Activated CD4-positive, alpha-beta T cell treated with anti-CD3 and anti-CD28 coated beads, Interleukin-2, amount 50 U/mL, for 4 hours (primary cell): ENCODE results near the gene DNAL1.
"Not testable (repeated sequence)": the region's sequence is repeated elsewhere in the genome, so short reads cannot be mapped to it uniquely, and the experiment has no call there.

ENCODE experiments used
- DNase-seq, 2 experiments: peaks; one replicate each; pipeline ENCODE4 v3.0.0-alpha.2; 2020

DNAL1 gene

GRCh38 chr14:73645248-73645610 is 443 bp downstream of the DNAL1 start:
- DNase-seq: no peak

DNA sequence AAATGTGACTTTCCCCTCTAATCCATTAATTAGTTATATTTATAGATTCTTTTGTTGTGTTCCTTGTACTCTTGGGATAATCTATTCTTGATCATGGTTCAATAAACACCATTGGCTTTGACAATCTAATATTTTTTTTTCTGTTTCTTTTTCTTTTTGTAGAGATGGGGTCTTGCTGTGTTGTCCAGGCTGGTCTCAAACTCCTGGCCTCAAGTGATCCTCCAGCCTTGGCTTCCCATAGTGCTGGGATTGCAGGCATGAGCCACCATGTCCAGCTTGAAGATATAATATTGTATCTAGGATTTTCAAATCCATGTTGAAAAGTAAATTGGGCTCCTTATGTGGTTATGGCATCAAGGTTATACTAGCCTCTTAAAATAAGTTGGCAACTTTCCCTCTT is 6.2 kb downstream of the DNAL1 start:
- no peak for DNase-seq

GRCh38 chr14:73655851-73656250 is 11.1 kb downstream of the DNAL1 start:
- DNase-seq: no peak

DNA sequence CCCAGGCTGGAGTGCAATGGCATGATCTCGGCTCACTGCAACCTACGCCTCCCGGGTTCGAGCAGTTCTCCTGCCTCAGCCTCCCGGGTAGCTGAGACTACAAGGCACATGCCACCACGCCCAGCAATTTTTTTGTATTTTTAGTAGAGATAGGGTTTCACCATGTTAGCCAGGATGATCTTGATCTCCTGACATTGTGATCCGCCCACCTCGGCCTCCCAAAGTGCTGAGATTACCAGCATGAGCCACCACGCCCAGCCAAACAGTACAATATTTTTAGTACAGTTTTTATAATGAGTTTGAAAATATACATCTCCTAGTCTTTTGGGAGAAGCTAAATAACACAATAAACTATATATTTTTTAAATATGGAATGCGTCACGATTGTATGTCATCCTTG is 14.4 kb downstream of the DNAL1 start:
- not testable (repeated sequence) for DNase-seq

DNA sequence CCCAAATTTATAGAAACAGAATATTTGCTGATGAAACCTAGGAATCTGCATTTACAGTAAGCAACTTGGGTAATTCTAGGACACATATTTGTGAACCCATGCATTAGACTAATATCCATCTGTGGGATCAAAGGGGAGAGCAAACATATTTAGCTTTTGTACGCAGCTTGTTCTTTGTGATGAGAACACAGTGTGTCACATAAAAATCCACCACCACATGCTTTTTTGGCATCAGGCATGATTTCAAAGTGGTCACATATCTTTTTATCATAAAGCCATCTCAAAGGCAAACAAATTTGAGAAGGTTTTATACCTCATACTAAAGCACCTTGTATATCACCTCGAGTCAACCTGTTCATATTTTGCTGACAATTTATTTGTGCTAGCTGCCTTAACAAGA is 15.7 kb downstream of the DNAL1 start:
- DNase-seq: no peak

GRCh38 chr14:73661872-73662271 is 17.1 kb downstream of the DNAL1 start:
- no peak for DNase-seq

- no peak for DNase-seq
Measured at GRCh38 chr14:73662487-73662943, 17.7 kb downstream of the DNAL1 start.

DNA sequence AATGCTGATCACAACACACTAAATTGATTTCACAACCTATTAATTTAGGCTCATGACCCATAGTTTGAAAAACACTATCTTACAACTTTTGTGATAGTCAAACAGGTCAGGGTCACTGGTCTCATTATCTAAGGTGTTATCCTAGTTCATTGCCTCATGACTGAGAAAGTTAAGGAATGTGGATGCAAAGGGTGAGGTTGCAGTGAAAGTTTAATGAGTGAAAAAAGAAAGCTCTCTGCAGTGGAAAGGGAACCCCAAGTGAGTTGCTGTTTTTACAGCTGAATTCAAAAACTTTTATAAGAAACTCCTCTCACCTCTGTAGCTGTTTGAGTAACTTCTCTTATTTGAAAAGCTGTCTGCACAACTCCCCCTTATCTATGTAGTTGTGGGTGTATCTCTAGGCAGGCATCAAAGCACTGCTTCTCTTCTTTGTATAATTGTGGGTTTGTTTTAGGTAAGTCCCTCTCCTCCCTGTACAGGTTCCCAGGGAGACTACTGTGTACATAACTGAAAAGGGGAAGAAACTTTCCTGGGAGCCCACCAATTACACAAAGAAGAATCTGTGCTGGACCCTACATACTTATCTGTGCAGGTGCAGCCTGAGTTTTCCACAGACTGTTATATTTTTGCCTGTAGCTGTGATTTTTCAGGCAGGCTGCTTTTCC is 18.9 kb downstream of the DNAL1 start:
- DNase-seq: no peak

DNA sequence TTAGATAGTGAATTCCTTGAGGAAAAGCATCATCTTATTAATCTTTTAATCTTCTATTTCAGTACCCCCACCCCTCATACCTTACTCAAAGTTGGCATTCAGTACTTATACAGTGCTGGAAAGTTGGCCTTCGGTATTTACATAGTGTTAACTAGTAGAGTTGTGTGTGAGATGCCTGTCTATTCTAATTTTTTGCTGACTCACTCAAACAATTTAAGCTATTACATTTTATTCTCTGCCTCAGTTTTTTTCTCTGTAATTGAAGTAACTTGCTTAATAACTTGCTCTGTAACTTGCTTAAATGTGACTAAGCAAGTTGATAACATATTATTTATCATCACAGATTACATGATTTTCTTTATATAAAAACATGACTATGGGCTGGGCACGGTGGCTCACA is 20.3 kb downstream of the DNAL1 start:
- no peak for DNase-seq

GRCh38 chr14:73666583-73666982 is 21.8 kb downstream of the DNAL1 start:
- DNase-seq: no peak

- no peak for DNase-seq
Measured at GRCh38 chr14:73667854-73668253, 23.1 kb downstream of the DNAL1 start.

DNA sequence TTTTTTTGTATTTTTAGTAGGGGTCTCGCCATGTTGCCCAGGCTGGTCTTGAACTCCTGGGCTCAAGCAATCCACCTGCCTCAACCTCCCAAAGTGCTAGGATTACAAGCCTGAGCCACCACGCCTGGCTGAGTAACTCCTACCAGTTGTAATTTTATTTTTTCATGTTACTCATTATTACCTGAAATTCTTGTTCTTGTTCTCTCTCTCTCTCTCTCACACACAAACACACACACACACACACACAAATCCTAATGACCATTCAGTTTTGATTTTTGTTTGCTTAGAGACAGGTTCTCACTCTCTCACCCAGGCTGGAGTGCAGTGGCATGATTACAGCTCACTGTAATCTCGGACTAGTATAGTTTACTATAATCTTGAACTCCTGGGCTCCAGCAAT is 30.2 kb downstream of the DNAL1 start:
- DNase-seq: no peak

DNA sequence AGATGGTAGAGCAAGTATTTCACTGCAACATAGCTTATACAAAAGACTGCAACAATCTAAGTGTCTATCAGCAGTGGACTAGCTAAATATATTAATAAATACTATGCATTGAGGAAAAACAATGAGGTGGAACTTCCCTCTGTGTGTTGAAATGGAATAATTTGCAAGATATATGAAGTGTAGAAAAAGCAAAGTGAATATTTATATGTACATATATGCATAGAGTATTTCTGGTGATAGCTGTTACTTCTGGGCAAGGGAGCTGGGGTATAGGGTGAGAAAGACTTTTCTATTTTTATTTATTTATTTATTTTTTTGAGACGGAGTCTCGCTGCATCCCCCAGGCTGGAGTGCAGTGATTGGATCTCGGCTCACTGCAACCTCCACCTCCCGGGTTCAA is 33.9 kb downstream of the DNAL1 start:
- no peak for DNase-seq

GRCh38 chr14:73680821-73681220 is 36.0 kb downstream of the DNAL1 start:
- DNase-seq: no peak

DNA sequence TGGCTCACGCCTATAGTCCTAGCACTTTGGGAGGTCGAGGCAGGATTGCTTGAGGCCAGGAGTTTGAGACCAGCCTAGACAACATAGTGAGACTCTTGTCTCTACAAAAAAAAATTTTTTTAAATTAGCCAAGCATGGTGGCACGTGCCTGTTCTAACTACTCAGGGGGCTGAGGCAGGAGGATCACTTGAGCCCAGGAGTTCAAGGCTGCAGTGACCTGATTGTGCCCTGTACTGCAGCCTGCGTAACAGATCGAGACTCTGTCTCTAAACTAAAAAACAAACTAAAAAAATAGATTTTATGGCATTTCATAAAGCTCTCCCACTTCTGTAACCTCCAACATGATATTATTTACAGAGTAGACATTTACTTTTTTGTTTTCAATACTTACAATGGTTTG is 39.8 kb downstream of the DNAL1 start:
- DNase-seq: no peak

DNA sequence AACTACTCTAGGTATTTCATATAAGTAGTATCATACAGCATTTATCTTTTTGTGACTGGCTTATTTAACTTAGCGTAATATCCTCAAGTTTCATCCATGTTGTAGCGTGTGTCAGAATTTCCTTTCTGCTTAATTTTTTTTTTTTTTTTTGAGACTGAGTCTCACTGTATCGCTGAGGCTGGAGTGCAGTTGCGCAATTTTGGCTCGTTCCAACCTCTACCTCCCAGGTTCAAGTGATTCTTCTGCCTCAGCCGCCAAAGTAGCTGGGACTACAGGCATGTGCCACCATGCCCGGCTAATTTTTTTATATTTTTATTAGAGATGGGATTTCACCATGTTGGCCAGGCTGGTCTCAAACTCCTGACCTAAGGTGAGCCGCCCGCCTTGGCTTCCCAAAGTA is 40.5 kb downstream of the DNAL1 start:
- DNase-seq: no peak

DNA sequence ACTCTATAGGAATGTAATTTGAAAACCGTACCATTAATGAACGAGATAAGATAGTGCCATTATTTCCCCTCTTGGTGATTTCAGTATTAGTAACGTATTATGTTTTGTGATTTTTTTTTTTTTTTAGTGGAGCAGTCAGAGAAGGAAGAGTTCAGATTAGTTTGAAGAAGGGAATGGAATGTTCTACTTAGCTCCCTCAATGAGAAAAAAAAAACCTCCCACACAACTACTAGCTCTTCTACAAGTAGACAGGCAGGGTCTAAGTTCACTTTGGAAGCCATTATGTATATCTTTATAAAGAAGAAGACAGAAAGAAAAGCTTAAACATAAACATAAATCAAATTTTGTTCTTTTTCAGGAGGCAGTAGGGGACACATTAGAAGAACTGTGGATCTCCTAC is 42.1 kb downstream of the DNAL1 start:
- DNase-seq: no peak

DNA sequence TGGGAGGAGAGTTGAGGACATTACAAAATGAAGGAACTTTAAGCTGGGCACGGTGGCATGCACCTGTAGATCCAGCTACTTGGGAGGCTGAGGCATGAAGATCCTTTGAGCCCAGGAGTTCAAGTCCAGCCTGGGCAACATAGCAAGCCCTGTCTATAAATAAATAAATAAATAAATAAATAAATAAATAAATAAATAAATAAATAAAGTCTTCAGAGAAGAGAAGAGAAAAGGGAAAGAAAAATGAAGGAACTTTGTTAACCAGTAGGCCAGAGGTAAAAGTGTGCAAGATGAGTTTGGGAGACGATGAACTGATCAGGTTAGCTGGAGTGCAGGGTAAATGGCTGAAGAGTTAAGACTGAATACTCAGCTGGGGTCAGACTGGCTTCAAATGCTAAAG is 49.3 kb downstream of the DNAL1 start:
- no peak for DNase-seq

DNA sequence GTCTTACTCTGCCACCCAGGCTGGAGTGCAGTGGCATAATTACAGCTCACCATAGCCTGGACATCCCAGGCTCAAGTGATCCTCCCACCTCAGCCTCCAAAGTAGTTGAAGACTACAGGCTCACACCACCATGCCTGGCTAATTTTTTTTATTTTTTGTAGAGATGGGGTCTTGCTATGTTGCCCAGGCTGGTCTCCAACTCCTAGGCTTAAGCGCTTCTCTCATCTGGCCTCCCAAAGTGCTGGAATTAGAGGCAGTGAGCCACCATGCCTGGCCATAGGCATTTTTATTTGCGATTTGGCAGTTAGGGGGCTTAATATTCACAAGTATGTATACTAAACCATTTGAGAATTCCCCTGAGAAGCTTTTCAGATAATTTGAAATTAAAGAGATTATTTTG is 50.3 kb downstream of the DNAL1 start:
- DNase-seq: no peak

DNA sequence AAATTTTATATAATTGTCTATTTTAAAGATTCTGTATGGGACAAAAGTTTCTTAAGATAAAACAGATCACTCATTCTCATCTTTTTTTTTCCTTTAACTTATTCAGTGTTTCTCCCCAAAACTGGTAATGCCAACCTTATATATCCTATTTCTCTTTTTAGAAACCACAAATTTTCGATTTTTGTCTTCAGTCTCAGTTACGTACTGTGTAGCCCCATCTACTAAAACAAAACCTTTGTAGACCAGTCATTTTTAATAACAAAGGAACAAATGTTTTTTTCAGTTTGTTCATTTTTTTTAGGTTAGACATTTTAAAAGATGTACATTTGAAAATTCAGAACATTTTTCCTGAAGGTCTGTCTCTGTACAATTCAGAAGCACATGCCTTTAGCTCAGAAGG is 51.2 kb downstream of the DNAL1 start:
- no peak for DNase-seq

- DNase-seq: no peak
Measured at GRCh38 chr14:73696466-73697400, 51.9 kb downstream of the DNAL1 start.

DNA sequence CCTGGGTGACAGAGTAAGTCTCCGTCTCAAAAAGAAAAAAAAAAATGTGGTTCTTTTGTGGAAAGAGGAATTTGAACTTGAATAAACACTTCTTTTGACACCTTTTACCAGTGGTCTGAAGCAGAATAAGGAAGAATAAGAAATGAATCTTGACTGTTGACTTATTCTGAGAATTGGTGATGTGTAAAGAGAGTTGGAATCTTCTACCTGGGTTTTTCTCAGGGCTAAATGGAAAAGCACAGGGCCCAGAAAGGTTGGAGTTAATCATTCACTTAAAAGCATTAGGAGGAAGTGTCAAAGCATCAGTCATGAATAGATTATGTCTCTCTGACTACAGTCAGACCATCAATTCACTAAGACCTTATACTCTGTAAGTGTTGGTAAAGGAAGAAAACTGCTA is 55.5 kb downstream of the DNAL1 start:
- DNase-seq: no peak

DNA sequence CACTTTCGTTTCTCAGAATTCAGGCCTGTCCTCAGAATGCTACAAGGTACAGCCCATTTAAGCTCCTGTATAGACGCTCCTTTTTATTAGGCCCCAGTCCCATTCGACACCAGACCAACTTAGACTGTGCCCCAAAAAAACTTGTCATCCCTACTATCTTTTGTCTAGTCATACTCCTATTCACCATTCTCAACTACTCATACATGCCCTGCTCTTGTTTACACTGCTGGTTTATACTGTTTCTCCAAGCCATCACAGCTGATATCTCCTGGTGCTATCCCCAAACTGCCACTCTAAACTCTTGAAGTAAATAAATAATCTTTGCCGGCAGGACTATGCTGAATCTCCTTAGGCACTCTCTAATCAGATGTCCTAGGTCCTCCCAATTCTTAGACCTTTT is 63.3 kb downstream of the DNAL1 start:
- not testable (repeated sequence) for DNase-seq

- no peak for DNase-seq
Measured at GRCh38 chr14:73709904-73710469, 65.2 kb downstream of the DNAL1 start.
